ENCODE results near the gene FHIT.

FHIT gene

GRCh38 chr3:59839810-59840515 lies 1411.3 kb downstream of the FHIT start:
- peak in 1 of 3 donors; percentile 21 for DNase-seq

- DNase-seq, result peak; percentile 12 to 44 (median 31)
Observed at GRCh38 chr3:59839283-59839682, 1412.0 kb downstream of the FHIT start.

- no peak for DNase-seq
Observed at GRCh38 chr3:59836531-59836930, 1414.7 kb downstream of the FHIT start.

- no peak for DNase-seq
Observed at GRCh38 chr3:59832702-59833101, 1418.5 kb downstream of the FHIT start.

- no peak for DNase-seq
Observed at GRCh38 chr3:59832241-59832640, 1419.0 kb downstream of the FHIT start.

- no peak for DNase-seq
Observed at GRCh38 chr3:59831394-59831793, 1419.9 kb downstream of the FHIT start.

GRCh38 chr3:59829527-59829926 lies 1421.7 kb downstream of the FHIT start:
- no peak for DNase-seq

GRCh38 chr3:59824876-59825275 lies 1426.4 kb downstream of the FHIT start:
- DNase-seq, result no peak

- DNase-seq, result no peak
Observed at GRCh38 chr3:59821274-59821673, 1430.0 kb downstream of the FHIT start.

- DNase-seq, result no peak
Observed at GRCh38 chr3:59820352-59820934, 1430.8 kb downstream of the FHIT start.

- DNase-seq, result no peak
Observed at GRCh38 chr3:59818919-59819300, 1432.3 kb downstream of the FHIT start.

GRCh38 chr3:59818033-59818918 lies 1433.0 kb downstream of the FHIT start:
- DNase-seq, result peak; percentile 17 to 39 (median 24)

- no peak for DNase-seq
Observed at GRCh38 chr3:59817511-59817910, 1433.7 kb downstream of the FHIT start.

- no peak for DNase-seq
Observed at GRCh38 chr3:59816312-59816711, 1434.9 kb downstream of the FHIT start.

- DNase-seq, result no peak
Observed at GRCh38 chr3:59813148-59813538, 1438.1 kb downstream of the FHIT start.

- no peak for DNase-seq
Observed at GRCh38 chr3:59812237-59813147, 1438.8 kb downstream of the FHIT start.

- DNase-seq, result no peak
Observed at GRCh38 chr3:59811160-59811559, 1440.1 kb downstream of the FHIT start.

GRCh38 chr3:59810606-59811005 lies 1440.6 kb downstream of the FHIT start:
- DNase-seq, result no peak

- peak in 1 of 3 donors; percentile 15 for DNase-seq
Observed at GRCh38 chr3:59809710-59810444, 1441.4 kb downstream of the FHIT start.

- peak in 1 of 3 donors; percentile 5 for DNase-seq
Observed at GRCh38 chr3:59809016-59809415, 1442.2 kb downstream of the FHIT start.

GRCh38 chr3:59808446-59808845 lies 1442.8 kb downstream of the FHIT start:
- DNase-seq, result no peak

- DNase-seq, result no peak
Observed at GRCh38 chr3:59803268-59803667, 1448.0 kb downstream of the FHIT start.
